ENCODE results near the gene TPST2.
"Not testable (repeated sequence)": the region's sequence is repeated elsewhere in the genome, so short reads cannot be mapped to it uniquely, and the experiment has no call there.

TPST2 gene

DNA sequence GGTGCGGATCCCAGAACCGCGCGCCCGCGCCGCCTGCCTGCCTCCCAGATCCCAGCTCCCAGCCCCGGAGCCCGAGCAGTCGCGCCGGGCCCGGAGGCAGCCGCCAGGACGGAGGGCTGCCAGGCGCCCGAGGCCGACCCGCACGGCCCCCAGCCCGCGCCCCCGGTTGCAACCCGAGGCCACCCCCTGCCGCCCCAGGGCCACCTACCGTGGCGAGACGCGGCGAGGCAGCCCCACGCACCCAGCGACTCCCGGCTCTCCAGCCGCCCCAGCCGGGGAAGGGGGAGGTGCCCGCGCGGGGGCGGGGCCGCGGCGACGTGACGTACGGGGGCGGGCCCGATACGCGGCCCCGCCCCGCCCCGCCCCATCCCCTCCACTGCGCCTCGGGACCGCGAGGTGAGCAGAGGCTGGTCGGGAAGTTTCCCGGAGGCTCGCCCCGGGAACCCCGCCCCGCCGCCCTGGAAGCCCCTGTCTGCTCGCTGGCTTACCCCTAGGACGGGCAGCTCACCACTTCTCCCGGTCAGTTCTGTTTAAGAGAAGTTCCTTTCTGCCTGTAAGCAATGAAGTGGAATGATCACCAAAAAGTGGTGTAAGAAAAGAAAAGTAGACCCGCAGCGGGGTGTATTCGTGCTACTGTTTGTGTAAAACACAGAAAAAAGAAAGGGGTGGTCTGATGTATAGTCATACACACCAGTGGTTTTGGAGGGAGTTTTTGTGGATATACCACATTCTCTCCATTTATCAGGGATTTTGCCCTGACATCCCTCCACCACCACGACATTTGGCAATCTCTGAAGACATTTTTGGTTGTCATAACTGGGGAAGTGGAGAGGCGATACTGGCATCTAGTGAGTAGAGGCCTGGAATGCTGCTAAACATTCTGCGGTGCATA lies at the start of gene TPST2:
Gene TPST2, minus strand, starts transcription at position 288 of the 892 bp plus-strand sequence. CDS start 48,502 bp downstream, outside the sequence.
- peak; percentile 63 for DNase-seq (ENCODE audit: low spot score)

DNA sequence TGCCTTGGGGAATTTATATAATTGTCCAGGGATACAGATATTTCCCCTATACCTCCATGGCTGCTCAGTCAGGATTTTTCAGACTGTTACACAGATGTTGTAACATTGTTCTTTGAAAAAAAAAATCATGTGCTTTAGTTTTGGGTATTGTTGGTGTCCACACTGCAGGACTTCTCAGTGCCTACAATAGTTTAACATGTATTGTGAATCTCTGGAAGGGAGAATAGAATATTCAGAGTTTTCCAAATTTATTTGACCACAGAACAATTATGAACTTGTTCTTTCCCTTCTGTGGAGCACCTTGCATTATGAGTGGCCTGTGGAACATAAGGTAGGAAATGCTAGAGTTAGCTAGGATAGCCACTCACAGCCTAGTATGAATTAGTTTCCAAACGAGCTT lies 46.4 kb upstream of the TPST2 start:
- DNase-seq (ENCODE audit: low spot score) = no peak

DNA sequence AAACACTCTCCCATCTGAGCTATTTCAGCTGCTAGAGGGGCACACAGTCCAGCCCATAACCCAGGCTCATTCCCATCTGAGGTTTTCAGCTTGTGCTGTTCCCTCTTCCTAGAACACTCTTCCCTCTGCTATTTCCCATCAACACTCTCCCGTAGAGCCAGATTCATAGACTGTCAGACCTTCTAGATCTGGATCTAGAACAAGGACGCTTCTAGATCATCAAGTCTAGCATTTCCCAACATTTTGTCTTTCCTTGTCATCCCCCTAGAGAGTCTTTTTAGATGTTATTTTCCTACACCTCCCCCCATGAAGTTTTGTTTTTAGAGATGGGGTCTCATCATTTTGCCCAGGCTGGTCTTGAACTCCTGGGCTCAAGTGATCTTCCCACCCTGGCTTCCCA lies 45.2 kb upstream of the TPST2 start:
- no peak for DNase-seq (ENCODE audit: low spot score)

DNA sequence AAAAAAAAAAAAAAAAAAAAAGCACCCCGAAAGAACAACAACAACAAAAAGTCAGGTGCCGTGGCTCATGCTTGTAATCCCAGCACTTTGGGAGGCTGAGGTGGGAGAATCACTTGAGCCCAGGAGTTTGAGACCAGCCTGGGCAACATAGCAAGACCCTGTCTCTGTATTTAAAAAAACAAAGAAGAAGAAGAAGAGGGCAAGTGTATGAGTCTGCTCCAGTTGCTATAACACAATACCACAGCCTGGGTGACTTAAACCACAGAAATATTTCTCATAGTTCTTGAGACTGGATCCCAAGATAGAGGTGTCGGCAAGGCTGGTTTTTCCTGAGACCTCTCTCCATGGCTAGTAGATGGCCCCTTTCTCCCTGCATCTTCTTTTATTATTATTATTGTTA lies 44.3 kb upstream of the TPST2 start:
- DNase-seq (ENCODE audit: low spot score) = no peak

DNA sequence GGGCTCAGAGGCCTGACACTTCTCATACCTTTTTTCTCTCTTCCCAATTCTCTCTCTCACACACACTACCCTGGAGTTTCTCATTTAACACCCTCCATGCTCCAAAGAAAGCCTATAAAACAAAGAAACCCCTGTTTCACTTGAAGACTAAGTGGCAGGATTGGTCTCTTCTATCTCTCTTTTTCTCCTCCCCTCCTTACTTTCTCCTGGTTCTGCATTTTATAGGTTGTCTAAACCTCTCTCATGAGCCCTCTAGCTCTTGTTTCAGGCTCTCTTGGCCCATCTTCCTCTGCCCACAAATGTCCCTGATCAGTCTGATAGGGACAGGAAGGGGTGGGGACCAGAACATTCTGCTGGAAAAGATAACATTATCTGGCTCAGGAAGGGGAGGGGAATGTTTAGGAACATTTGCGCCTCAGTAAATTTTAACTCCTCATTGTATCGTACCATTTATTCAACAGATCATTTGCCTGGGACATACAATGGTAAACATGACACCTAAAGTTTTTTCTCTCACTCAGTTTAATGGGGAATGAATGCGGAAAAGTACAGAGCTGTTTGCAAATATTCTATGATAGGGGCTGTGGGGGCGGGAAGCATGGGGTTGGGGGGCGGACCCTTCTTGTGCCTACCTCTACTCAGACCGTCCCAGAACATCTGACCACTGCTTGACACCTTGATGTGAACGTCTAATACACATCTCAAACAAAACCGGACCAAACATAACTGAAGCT lies 42.7 kb upstream of the TPST2 start:
- DNase-seq (ENCODE audit: low spot score) = no peak

DNA sequence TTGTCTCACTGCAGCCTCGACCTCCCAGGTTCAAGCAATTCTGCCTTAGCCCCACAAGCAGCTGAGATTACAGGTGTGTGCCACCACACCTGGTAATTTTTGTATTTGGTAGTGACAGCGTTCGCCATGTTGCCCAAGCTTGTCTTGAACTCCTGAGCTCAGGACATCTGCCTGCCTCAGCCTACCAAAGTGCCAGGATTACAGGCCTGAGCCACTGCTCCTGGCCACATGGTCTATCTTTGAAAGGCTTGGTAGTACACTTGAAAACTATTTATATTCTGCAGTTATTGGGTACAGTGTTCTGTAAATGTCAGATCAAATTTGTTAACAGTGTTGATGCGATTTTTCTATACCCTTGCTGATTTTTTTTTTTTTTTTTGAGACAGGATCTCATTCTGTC lies 41.4 kb upstream of the TPST2 start:
- no peak for DNase-seq (ENCODE audit: low spot score)

DNA sequence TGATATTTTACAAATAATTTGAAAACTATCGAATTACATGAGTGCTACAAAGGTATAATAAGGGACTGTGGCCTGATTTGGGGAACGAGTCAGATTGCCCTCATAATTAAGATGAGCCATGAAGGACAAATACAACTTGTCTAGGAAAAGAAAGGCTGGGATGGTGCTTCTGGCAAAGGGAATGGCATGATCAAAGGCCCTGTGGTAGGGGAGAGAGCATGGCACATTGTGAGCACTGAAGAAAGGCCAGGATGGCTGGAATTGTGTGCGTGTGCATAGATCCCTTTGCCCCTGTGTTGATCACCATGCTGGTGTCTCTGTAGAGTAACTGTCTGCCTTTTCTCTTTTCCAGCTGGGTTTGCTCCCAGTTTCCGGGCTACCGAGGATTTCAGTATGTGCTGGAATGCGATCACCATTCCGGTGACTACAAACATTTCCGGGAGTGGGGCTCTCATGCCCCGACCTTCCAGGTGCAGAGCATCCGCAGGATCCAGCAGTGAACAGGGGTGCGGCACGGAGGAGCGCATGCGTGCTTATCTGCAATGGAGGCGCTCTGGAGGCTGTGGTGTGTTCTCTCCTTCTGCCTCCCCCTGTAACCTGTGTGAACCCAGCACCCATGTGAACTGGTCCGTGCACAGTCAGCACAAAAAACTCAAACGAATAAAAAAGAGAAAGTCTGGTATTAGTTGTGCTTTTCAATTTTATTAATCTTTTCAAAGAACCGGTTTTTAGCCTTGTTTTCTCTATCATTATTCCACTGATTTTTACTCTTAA lies 40.2 kb upstream of the TPST2 start:
- DNase-seq (ENCODE audit: low spot score) = no peak

DNA sequence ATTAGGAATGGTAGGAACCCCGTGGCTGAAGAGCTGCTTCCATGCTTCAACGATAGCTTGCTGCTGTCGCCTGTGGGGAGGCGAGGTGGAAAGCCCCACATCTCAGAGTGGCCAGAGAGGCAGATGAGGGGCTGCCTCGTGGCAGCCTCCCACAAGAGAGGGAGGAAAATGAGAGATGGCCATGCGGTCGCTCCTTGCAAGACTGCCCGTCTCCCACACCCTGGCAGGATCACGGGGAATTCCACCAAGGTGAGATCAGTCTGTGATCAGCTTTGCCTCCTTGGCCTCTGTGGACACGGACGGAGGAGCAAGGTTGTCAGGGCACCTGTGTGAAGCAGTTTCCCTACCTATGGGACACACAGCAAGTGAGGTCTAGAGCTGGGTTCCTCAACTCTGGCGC lies 34.9 kb upstream of the TPST2 start:
- no peak for DNase-seq (ENCODE audit: low spot score)

DNA sequence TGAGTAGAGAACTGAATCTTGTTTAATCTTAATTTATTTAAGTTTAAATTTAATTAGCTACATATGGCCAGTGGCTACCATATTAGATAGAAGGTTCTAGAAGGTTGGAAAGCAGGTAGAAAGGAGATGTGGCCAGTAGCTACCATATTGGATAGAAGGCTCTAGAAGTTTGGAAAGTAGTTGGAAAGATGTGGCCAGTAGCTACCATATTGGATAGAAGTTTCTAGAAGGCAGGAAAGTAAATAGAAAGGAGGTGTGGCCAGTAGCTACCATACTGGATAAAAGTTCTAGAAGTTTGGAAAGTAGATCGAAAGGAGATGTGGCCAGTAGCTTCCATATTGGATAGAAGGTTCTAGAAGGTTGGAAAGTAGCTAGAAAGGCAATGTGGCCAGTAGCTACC lies 34.1 kb upstream of the TPST2 start:
- no peak for DNase-seq (ENCODE audit: low spot score)

DNA sequence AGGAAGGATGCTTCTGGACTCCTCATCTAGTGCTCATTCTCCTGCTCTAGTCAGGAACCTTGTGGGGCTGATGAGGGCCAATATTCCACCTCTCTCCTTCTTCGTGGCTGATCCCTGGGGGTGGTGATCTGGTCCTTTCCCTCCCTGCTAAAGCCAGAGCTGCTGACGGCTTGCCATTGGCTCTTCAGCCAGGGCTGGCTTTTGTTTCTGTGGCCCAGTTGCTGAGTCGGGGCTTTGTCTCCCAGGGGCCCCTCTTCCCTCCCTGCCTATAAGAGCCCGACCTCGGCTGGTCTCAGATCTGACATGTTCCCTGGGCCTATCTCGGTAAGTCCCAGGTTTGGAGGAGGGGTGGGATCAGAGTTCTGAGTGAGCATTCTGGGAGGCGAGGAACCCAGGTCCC lies 31.7 kb upstream of the TPST2 start, which contains the start of gene CRYBA4:
Gene CRYBA4, plus strand, starts transcription at position 301 of the 400 bp plus-strand sequence. CDS start 634 bp downstream, outside the sequence.
- no peak for DNase-seq (ENCODE audit: low spot score)

DNA sequence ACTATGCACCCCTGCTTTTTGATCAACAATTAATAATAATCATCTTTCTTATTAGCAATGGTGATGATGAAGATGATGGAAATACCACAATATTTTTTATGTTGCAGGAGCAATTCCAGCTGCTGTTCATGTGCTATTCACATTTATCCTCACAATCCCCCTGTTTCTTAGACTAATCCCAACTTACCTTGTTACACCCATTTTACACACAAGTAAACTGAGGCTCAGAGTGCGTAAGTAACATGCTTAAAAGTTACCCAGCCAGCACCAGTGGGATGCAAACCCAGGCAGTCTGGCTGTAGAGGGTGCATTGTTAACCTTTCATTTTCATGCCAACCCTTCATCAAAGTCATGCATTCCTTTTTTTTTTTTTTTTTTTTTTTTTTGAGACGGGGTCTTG lies 30.3 kb upstream of the TPST2 start:
- DNase-seq (ENCODE audit: low spot score) = no peak

DNA sequence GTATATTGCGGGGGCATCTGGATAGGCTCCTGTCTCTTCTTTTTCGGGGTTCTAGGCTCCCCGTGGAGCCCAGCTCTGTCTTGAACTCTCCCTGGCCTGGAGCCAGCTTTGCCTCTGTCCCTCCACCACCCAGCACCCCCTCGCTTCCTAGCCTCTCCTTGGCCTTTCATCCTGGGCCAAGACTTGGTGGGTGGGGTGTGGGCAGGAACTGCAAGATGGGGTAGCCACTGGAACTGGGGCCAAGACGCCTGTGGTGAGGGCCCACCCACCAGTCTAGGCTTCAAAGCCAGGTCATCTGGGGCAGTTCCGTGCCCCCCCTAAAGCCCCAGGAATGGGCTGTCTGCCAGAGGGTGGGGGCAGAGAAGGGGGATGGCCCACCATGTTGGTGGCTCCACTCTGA lies 29.6 kb upstream of the TPST2 start:
- no peak for DNase-seq (ENCODE audit: low spot score)

DNA sequence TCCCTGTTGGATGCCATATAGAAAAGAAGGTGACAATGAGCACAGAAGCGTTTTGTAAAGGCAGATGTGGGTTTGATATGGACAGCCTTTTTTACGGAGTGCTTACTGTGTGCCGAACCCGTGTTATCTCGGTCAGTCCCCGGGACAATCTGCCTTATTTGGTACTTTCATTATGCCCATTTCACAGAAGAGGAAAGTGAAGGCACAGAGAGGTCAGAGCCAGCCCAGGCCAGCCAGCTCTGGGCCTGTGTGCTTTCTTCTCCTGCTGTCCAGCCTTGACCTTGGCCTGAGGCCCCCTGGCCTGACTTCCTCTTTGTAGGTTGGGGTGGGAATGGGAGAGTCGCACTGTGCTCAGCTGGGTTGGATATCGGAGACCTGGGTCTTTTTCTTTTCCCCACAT lies 28.5 kb upstream of the TPST2 start:
- DNase-seq (ENCODE audit: low spot score) = no peak

DNA sequence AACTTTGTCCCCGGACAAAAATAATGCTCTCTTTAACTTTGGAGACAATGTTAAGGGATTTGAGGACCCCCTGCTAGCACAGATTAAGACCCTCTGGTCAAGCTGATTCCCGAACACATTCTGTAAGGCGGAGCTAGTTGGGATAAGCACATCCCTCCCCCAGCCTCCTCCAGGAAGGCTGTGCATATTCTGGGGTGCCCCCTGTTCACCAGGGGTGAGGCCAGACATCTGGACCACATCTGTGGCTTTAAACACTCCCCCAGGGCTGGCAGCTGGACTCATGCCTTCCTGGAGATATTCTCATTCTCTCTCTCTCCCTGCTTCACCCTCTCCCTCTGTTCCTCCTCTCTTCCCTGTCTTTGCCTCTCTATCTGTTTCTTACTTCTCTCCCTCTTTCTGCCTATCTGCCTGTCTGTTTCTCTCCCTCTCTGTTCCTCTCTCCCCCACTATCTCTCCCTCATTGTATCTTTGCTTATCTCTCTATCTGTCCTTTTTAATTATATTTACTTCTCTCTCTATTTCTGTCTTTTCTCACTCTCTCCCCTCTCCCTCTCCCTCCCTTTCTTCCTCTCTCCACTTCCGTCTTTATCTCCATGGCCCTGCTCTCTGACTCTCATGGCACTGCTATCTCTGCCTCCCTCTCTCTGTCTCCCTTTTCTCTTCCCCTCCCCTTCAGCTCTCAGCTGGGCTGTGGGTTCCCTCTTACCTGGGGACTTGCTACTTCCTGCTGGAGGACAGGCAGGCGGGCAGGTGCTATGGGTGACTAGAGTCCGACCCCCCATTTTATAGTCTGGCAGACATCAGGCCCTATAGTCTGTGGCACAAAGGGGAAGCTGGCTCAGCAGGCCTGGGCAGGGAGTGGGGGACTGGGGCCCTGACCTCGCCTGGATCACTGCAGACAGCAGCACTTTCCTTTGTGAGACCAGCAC lies 27.6 kb upstream of the TPST2 start, which contains the start of gene CRYBB1:
Gene CRYBB1, minus strand, starts transcription at position 757 of the 929 bp plus-strand sequence. CDS start 1,708 bp downstream, outside the sequence.
- DNase-seq (ENCODE audit: low spot score) = no peak

DNA sequence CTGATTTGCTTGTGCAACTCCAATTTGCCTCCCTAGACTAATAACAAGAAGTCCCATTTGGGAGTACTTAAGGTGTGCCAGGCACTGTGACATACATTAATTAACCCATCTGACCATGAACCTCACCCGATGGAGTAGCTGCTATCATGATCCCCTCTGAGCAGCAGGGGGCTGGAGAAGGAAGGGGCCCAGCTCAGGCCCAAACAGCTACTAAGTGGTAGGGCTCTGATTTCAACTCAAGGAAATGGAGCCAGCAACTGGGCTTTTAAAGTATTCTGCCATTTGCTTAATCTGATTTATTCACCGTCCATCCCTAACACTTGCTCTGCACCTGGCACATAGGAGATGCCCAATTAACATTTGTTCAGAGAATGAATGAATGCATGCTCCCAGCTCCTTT lies 26.7 kb upstream of the TPST2 start:
- DNase-seq (ENCODE audit: low spot score) = no peak

DNA sequence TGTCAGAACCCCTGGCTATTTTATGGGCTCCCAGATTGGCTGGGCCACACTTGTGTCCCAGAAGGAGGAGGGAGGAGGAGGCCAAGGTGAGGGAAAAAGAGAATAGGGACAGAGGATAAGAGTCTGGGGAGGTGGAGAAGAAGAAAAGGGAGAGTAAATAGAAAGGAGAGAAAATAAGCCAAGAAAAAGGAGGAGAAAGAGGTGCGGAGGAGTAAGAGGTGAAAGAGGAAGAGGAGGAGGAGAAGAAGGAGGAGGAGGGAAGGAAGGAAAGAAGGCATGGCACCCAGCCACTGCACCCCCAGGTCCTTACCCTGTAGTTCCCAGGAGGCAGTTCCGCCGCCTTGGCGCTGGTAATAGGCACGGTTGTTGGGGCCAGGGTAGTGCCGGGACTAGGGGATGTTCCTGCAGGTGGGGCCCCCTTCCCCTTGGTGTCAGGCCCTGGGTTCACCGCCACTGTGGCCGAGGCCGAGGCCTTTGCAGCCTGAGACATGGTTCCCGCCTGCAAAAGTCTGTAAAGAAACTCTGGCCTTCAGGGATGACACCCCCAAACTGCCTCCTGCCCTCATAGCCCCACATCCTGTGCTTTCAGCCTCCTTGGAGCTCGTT lies 26.0 kb upstream of the TPST2 start:
- DNase-seq (ENCODE audit: low spot score) = no peak

DNA sequence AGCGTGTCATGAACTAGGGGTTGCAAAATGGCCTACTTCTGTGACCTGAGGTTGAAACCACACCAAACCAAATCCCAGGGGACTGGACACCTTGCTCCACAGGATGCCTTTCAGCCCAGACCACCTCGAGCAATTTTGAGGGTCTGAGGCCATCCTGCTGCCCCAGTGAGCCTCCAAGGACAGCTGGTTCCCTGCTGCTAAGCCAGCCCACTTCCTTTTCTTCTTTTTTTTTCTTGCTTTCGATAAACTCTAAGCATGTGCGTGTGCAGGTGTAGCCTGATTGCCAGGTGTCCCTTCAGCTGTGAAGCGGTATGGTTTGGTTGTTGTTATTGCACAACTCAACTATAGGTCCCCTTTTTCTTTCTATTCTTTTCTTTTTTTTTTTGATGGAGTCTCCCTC lies 25.2 kb upstream of the TPST2 start:
- no peak for DNase-seq (ENCODE audit: low spot score)

DNA sequence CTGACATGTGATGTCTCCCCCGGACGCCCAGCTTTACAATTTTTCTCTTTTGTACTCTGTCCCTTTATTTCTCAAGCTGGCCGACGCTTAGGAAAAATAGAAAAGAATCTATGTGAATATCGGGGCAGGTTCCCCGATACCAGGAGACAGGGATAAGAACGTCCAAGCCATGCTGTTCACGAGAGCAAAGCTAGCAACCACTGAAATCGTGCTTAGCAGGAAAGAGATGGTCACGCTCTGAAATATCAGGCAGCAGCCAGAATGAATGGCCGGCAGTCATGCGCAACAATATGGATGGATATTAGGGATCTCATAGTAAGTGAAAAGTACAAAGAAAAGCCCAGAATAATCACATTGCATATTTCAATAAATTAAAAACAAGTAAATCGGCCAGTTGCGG lies 24.4 kb upstream of the TPST2 start:
- no peak for DNase-seq (ENCODE audit: low spot score)

DNA sequence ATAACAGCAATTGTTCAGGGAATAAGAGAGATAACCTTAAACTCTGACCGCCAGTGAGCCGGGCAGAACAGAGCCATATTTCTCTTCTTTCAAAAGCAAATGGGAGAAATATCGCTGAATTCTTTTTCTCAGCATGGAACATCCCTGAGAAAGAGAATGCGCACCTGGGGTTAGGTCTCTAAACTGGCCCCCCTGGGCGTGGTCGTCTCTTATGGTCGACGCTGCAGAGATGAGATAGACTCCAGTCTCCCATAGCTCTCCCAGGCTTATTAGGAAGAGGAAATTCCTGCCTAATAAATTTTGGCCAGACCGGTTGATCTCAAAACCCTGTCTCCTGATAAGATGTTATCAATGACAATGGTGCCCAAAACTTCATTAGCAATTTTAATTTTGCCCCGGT lies 23.8 kb upstream of the TPST2 start:
- DNase-seq (ENCODE audit: low spot score) = not testable (repeated sequence)

DNA sequence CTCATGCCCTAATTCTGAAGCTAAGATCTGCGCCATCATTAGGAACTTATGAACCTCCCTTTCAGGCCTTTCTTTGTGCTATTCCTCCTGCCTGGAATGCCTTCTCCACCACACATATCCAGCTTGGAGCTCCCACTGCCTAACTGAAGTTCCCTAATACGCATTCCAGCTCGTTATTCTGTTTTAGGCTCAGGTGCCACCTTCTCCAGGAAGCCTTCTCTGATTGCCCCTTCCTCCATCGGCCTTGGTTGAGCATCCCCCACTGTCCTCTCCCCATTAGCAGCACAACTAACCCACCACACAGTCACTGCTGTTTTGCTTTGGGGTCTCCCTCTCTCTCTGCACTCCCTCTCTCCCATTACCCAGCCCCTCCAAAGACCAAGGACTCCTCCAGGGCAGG lies 22.7 kb upstream of the TPST2 start:
- DNase-seq (ENCODE audit: low spot score) = no peak

DNA sequence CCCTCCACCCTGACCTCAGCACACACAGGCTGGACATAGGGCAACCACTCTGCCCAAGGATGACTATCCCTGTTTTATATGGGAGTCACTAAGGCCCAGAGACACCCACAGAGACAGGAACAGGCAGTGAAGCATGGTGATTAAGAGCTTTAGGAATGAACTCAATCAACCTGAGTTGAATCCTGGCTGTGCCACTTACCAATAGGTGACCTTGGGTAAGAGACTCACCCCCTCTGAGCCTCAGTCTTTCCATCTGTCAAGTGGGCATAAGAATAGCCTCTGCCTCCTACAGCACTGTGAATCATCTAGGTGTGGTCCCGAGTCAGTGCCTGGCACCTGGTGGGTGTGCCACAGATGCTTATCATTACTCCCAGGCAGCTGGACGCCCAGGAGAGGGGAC lies 21.1 kb upstream of the TPST2 start:
- no peak for DNase-seq (ENCODE audit: low spot score)
